Subcutaneous abdominal adipose tissue (tissue), 5 donors: ENCODE results near the gene SKI.

ENCODE experiments used
- H3K27ac ChIP-seq: one replicate; pipeline ENCODE4 v1.7.0; 2013; ENCODE audit warnings: low read depth, mild to moderate bottlenecking, inconsistent platforms, low read length, moderate library complexity
- H3K27me3 ChIP-seq, 5 donors: one replicate each; pipeline ENCODE4 v1.7.0; 2013; ENCODE audit warnings: low read length in 5 of 5, inconsistent platforms in 1 of 5; ENCODE audit not compliant: control insufficient read depth in 5 of 5, insufficient read depth in 4 of 5
- H3K36me3 ChIP-seq, 5 donors: one replicate each; pipeline ENCODE4 v1.7.0; 2013; ENCODE audit warnings: low read length in 5 of 5; ENCODE audit not compliant: control insufficient read depth in 5 of 5, insufficient read depth in 5 of 5
- H3K4me1 ChIP-seq, 5 donors: one replicate each; pipeline ENCODE4 v1.7.0; 2013; ENCODE audit warnings: low read length in 5 of 5, mild to moderate bottlenecking in 3 of 5, moderate library complexity in 1 of 5; ENCODE audit not compliant: control insufficient read depth in 5 of 5, insufficient read depth in 5 of 5
- H3K4me3 ChIP-seq, 5 donors: one replicate each; pipeline ENCODE4 v1.7.0; 2013; ENCODE audit warnings: low read length in 5 of 5, low read depth in 1 of 5
- H3K9ac ChIP-seq, 5 donors: one replicate each; pipeline ENCODE4 v1.7.0; 2013; ENCODE audit warnings: low read length in 5 of 5, mild to moderate bottlenecking in 4 of 5, moderate library complexity in 3 of 5
- H3K9me3 ChIP-seq, 5 donors: one replicate each; pipeline ENCODE4 v1.7.0; 2013; ENCODE audit warnings: low read length in 5 of 5; ENCODE audit not compliant: control insufficient read depth in 5 of 5
- donor health status: healthy.
- donor health status: healthy.
- donor health status: healthy.
- donor health status: healthy.
- donor health status: healthy.

Gene SKI

DNA sequence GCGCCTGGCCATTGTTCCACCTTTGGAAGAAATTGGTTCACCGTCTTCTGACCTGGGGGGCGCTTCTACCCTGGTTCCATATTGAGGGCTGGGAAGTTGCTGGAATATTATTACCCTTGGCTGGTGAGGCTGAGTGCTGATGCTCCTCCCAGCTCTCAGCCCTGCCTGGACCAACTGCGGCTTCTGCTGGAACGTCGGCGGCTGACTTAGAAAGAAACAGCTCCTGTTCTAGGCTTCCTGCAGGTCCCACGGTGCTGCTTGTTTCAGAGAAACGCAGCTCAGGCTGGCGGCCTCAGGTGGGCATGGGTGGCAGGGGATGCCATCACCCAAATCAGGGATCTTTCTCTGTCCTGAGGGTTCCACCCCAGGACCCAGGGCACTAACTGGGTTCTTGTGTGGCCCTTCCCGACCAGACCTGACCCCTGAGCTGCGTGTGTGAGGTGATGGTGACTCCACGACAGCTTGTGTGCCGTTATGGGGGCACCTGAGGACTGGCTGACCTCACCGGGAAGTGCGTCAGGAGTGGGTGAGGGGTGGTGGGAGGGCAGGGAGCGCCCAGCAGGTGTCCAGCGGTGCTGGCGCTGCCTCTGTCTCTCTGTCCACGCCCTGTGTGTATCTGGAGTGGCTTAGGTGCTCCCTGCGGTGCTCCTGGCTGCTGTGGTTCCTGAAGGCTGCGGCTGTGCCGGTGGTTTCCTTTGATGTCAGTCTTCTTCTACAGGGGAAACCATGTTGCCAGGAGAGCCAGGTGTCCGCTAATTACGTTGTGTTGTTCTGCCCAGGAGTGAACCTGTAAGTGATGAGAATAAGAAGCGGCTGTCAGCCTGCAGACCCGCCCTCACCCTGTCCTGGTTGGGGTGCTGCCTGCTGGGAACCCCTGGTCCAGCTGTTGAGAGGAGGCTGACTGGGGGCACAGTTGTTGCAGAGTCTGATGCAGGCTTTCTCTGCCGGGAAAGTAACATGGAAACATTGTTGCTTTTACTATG is 8.9 kb downstream of the SKI start:
- no peaks in the 10 kb centered on the region for H3K9me3 ChIP-seq
- peak overlapping the region; percentile 83 for H3K27ac ChIP-seq
- no peaks in the 10 kb centered on the region for H3K27me3 ChIP-seq
- H3K36me3 ChIP-seq, result peaks cover 0 to 14% (median 12%) of the 10 kb centered on the region in 5 donors
- peaks cover 26 to 99% (median 97%) of the 10 kb centered on the region in 5 donors for H3K4me1 ChIP-seq
- H3K4me3 ChIP-seq, result peak overlapping the region in 3 of 5 donors; percentile 11 to 40 (median 26)
- peak overlapping the region in 2 of 5 donors; percentile 42 to 48 for H3K9ac ChIP-seq

DNA sequence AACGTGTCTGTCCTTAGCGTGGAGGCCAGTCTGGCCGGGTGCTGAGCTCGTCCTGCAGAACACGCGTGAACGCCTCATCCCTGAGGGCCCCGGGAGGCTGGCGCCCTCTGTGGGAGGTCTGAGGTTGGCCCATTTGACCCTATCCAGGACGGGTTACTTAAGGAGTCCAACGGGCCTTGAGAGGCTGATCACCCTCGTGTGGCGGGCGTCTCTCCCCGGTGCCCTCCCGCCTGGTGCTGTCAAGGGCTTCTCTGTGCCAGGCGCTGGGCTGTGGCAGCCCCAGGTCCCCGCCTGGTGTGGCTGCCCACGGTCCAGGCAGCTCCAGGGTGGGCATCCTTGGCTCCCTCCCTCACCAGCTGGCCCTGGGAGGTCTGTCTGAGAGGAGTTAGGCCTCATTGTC is 9.7 kb downstream of the SKI start:
- peak overlapping the region in 4 of 5 donors; percentile 43 to 60 (median 46) for H3K9ac ChIP-seq

DNA sequence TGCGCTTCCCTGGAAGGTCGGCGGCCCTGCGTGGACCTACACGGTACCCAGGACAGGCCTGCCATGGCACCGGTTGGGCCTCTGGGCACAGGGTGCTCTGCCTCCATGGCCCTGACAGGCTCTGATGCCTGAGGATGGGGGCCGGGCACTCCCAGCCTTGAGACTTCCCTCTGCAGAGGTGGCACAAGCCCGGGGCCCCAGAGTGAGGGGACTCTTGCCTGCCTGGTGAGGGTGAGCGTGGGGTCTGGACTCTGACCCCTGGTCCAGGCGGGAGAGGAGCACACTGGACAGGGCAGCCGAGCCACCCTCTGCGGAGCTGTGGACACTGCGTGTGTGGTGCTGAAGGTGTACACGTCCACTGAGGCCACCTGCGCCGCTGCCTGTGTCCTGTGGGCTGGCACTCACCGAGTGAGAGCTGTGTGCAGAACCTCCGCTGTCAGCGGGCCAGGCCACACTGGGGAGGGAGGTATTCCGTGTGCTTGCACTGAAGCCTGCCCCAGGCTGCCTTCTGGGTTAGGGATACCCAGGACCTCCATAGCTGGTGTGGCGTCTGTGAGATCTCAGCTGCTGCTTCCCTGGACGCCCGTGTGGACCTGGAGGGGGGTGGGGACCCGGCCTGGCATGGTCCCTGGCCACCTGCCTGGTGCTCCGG is 10.4 kb downstream of the SKI start:
- Histone ChIP-seq H3K27me3 (no peaks in the 10 kb centered on the region), H3K9ac (peak overlapping the region in 3 of 5 donors; percentile 38 to 60 (median 45)), H3K9me3 (no peaks in the 10 kb centered on the region), H3K4me1 (peaks cover 34 to 99% (median 97%) of the 10 kb centered on the region in 5 donors), H3K36me3 (peaks cover 0 to 18% (median 12%) of the 10 kb centered on the region in 5 donors), H3K4me3 (peak overlapping the region in 2 of 5 donors; percentile 18 to 40), H3K27ac (peak overlapping the region; percentile 83)

More for the DNA sequence above, 9.7 kb downstream of the SKI start:
- Histone ChIP-seq H3K9me3 (no peaks in the 10 kb centered on the region), H3K27ac (peak overlapping the region; percentile 83), H3K27me3 (no peaks in the 10 kb centered on the region), H3K36me3 (peaks cover 0 to 15% (median 12%) of the 10 kb centered on the region in 5 donors), H3K4me3 (peak overlapping the region in 2 of 5 donors; percentile 18 to 40), H3K4me1 (peaks cover 28 to 99% (median 97%) of the 10 kb centered on the region in 5 donors)

DNA sequence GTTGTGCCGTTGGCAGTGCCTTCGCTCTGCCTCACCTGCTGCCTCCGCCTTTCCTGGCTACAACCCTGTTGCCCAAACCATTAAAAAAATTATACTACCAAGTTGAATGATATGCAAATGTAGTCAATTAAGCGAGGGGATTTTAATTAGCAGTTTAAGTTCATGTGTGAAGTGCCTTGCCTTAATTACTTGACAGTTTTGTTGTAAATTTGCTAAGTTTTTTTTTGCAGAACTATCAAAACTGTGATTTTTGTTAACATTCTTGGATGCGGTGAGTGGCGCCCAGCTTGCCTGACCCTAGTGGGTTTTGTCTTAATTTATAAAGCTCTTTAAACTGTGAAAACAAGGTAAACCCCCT is 10.9 kb downstream of the SKI start:
- H3K36me3 ChIP-seq, result peaks cover 0 to 18% (median 12%) of the 10 kb centered on the region in 5 donors

GRCh38 chr1:2239384-2239985 is 11.4 kb downstream of the SKI start:
- peak overlapping the region in 1 of 5 donors; percentile 3 for H3K4me3 ChIP-seq
- peaks cover 0 to 18% (median 12%) of the 10 kb centered on the region in 5 donors for H3K36me3 ChIP-seq
- H3K27ac ChIP-seq, result peak overlapping the region; percentile 92
- no peaks in the 10 kb centered on the region for H3K9me3 ChIP-seq
- peak overlapping the region in 4 of 5 donors; percentile 48 to 75 (median 50) for H3K9ac ChIP-seq
- H3K4me1 ChIP-seq, result peaks cover 30 to 95% (median 93%) of the 10 kb centered on the region in 5 donors
- H3K27me3 ChIP-seq, result no peaks in the 10 kb centered on the region

More for the DNA sequence above, 10.9 kb downstream of the SKI start:
- no peaks in the 10 kb centered on the region for H3K27me3 ChIP-seq
- peak overlapping the region in 2 of 5 donors; percentile 7 to 75 for H3K9ac ChIP-seq
- H3K9me3 ChIP-seq, result no peaks in the 10 kb centered on the region
- H3K4me1 ChIP-seq, result peaks cover 33 to 99% (median 95%) of the 10 kb centered on the region in 5 donors
- H3K27ac ChIP-seq, result peak overlapping the region; percentile 92
- no peak overlapping the region for H3K4me3 ChIP-seq

GRCh38 chr1:2240270-2241156 is 12.4 kb downstream of the SKI start:
- Histone ChIP-seq H3K4me3 (peak overlapping the region in 3 of 5 donors; percentile 3 to 23 (median 11)), H3K27ac (peak overlapping the region; percentile 92), H3K9ac (peak overlapping the region in 4 of 5 donors; percentile 48 to 75 (median 54)), H3K4me1 (peaks cover 30 to 89% (median 84%) of the 10 kb centered on the region in 5 donors), H3K9me3 (no peaks in the 10 kb centered on the region), H3K36me3 (peaks cover 0 to 18% (median 12%) of the 10 kb centered on the region in 5 donors), H3K27me3 (no peaks in the 10 kb centered on the region)

DNA sequence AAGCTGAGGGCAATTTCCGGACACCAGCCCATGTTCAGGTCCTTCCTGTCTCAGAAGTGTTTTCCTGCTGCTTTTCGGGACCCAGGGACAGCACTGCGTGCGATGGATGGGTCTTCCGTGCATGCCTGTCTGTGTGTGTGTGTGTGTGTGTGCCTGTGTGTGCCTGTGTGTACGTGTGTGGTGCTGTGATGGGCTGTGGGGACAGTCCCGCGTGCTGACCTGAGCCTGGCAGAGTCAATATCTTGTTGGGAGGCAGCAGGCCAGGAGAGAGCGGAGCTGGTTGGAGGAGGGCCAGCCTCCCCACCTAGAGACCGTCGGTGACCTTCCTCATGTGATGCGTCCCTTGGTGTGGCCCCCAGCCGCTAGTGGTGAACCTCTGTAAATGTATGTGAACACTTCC is 13.7 kb downstream of the SKI start:
- no peaks in the 10 kb centered on the region for H3K9me3 ChIP-seq
- H3K4me1 ChIP-seq, result peaks cover 34 to 88% (median 84%) of the 10 kb centered on the region in 5 donors
- peak overlapping the region; percentile 92 for H3K27ac ChIP-seq
- H3K9ac ChIP-seq, result peak overlapping the region in 2 of 5 donors; percentile 11 to 12
- H3K4me3 ChIP-seq, result peak overlapping the region in 1 of 5 donors; percentile 22
- H3K36me3 ChIP-seq, result peaks cover 0 to 18% (median 12%) of the 10 kb centered on the region in 5 donors
- H3K27me3 ChIP-seq, result no peaks in the 10 kb centered on the region

GRCh38 chr1:2242814-2243725 is 15.0 kb downstream of the SKI start:
- H3K9ac ChIP-seq, result peak overlapping the region in 1 of 5 donors; percentile 84
- peaks cover 31 to 88% (median 84%) of the 10 kb centered on the region in 5 donors for H3K4me1 ChIP-seq
- H3K36me3 ChIP-seq, result peaks cover 0 to 18% (median 9%) of the 10 kb centered on the region in 5 donors
- H3K9me3 ChIP-seq, result no peaks in the 10 kb centered on the region
- H3K4me3 ChIP-seq, result peak overlapping the region in 1 of 5 donors; percentile 22
- no peaks in the 10 kb centered on the region for H3K27me3 ChIP-seq
- peak overlapping the region; percentile 92 for H3K27ac ChIP-seq
